NK-92 (cell line): ENCODE data around the gene KRTAP6-1.

Source experiments
- DNase-seq: peaks from one replicate; lab custom pipeline; 2025; ENCODE audit not compliant: unreplicated experiment; lab: John Stamatoyannopoulos, UW

Gene KRTAP6-1, protein sequence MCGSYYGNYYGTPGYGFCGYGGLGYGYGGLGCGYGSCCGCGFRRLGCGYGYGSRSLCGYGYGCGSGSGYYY

DNA sequence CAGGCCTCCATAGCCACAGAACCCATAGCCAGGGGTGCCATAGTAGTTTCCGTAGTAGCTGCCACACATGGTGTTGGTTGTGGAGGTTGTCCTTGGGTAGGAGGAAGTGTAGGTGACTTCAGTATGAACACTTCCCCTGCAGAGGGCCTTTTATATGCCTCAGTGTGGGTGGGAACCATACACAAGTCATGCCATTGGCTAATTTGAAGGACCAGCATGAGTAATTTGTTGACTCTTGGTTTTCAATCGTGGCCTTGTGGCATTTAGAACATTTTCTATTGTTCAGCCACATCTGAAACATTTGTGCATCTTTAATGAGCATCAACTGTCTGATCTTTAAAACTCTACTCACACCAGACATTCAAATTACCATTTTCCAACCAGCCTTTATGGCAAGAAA, at the start of gene KRTAP6-1:
Gene KRTAP6-1, minus strand, starts transcription at position 95 of the 400 bp plus-strand sequence. Its CDS starts 26 bp downstream, at position 69.
- DNase-seq = no peak

DNA sequence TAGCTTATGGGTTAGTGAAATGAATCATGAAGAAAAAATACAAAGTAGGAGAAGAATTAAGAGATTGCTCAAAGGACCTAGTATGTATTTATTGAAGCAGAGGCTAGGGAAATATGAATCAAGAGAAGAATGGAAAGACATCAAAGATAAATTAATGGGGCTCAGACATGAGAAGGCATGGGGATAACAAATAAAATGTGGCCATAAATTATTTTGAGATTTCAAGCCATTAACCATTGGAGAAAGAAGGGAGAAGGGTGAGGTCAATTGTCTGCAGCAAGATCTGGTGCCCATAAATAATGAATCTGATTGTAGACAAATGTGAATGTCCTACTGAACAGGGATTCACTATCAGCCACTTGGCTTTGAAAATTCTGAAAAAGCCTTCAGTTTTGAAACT, 39.2 kb upstream of the KRTAP6-1 start:
- DNase-seq = no peak

DNA sequence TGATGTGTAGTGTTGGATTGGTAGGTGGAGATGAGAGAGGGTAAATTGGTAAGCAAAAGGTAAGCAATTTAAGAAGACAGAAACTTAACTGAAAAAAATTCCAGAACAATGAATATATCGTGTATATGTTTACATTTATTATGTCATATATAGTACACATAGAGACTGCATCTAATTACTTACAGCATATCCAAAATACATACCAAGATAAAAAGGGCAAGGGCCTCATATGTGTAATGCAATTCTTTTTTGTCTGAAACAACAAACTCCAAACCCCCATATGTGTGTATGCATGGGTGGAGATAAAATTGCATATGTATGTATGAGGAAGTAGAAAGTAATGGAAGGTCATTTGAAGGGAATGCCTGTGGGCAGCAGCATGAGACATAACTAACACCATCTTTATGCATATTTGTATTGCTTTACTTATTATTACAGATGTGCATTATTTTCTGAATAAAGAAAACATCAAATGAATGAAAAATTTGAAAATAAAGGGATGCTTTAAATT, 33.2 kb upstream of the KRTAP6-1 start:
- no peak for DNase-seq

DNA sequence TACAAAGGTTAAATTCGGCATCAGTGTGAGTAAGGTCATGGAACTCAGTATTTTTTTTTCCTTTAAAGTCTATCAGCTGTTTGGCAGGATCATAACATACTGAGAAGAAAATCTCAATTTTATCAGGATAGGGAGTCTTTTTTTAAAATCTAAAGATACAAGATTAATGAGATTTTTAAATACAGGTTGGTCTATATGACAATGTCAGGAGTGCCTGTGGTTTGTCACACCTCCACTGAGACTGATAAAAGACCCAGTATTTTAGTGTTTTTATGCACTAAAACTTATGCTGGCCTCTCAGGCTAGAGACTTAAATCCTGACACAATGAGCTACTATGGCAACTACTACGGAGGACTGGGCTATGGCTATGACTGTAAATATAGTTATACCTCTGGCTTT, 28.8 kb upstream of the KRTAP6-1 start, which contains the start of gene KRTAP20-3:
Gene KRTAP20-3, plus strand, starts transcription at position 301 of the 400 bp plus-strand sequence.
- no peak for DNase-seq

DNA sequence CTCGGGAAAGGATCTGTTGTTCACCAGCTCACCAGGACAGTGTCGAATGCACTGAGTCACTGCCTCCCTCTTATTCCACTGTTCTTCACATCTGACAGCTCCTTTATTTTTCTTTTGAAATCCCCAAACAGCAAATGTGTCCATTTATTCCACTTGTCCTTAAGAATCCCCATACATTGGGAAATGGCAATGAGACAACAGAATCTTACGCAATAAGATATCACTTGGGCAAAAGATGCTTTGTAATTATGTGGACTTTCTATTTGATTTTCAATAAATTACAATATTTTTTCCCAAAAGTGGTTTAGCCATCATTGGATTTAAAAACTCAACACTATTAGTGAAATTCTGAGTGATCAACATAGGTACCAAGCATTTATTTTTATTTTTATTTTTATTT, 25.0 kb upstream of the KRTAP6-1 start:
- no peak for DNase-seq

DNA sequence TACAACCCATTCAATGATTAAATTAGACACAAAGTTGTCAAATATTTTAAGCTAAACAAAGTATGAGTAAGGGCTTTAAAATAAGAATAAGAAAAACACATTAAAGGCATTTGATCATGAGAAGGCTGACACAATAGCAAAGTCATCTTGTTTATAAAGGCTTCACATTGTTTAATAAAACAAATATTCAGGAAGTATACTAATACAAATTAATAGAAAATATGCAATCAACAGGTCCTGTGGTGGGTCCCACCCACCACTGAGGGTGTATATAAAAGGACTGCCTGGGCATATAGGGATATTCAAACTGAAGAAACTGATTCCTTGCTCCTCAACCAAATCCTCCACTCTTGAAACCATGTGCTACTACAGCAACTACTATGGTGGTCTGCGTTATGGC, 21.2 kb upstream of the KRTAP6-1 start, which contains the start of gene KRTAP20-2:
Gene KRTAP20-2, plus strand, starts transcription at position 301 of the 400 bp plus-strand sequence. Its CDS starts 58 bp downstream, at position 359.
- no peak for DNase-seq

DNA sequence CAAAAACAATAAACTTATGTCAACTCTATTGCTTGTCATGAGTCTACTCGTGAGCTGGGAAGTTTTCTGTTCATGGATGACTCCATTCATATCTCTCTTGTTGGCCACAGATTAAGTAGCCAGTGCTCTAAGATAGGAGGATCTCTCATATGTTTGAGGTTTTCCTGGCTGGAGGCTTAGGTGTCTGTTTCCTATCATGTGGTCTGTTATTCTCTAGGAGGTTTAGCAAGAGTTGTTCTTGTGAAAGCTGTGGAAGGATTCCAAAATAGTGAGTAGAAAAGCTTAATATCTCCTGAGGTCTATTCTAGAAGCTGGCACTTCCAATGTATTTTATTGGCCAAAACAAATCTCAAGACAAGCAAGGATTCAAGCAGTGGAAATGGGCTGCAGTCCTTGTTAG, 15.5 kb upstream of the KRTAP6-1 start:
- no peak for DNase-seq

DNA sequence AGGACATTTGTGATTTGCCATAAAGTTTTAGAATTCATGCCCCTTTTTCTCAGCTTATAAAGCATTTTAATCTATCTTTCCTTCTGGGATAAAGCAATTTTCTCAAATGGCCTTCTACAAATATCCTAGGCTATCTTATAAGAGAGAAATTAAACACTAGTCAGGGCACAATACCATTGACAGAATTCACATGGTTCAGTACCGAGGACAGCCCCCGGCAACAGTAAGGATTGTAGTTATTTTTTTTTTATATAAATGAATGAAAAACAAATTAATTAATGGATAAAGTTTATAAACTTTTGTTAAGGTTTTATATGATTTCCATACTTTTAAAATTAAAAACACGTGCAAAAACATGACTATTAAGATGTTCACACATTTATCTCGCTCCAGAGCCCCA, 14.4 kb upstream of the KRTAP6-1 start:
- DNase-seq = no peak

DNA sequence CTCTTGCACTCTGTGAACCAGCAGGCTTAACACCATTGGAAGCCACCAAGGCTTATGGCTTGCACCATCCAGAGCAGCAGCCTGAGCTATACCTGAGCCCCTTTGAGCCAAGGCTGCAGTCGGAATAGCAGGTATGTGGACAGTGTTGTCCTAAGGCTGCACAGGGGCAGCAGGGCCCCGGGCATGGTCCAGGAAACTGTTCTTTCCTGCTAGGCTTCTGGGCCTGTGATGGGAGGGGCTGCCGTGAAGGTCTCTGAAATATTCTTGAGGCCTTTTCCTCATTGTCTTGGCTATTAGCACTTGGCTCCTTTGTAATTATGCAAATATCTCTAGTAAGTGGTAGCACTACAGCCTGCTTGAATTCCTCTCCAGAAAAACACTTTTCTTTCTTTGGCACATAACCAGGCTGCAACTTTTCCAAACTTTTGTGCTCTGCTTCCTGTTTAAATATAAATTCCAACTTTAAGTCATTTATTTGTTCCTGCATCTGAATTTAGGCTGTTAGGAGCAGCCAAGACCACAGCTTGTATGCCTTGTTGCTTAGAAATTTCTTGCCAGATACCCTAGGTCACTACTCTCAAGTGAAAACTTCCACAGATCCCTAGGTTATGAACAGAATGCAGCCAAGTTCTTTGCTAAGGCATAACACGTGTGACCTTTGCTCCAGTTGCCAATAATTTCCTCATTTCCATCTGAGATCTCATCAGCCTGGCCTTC, 11.9 kb upstream of the KRTAP6-1 start:
- DNase-seq = no peak

DNA sequence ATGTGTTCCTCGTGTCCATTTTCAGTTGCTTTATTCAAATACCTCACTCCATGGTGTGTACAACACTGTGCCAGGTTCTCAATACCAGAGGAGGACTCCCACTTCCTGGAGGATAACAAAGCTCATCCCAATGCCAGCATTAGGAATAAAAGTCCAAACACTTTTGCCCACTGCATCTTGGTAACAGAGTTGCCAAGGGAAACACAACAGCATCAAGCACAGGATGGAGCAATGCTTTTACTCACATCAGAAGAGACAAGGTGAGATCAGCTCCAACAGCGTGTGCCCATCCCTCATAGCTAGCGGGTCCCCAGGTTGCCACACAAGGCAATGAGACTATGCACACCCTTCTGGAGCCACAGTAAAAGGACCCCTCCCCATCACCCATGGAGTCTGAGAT, 9.6 kb upstream of the KRTAP6-1 start:
- no peak for DNase-seq

DNA sequence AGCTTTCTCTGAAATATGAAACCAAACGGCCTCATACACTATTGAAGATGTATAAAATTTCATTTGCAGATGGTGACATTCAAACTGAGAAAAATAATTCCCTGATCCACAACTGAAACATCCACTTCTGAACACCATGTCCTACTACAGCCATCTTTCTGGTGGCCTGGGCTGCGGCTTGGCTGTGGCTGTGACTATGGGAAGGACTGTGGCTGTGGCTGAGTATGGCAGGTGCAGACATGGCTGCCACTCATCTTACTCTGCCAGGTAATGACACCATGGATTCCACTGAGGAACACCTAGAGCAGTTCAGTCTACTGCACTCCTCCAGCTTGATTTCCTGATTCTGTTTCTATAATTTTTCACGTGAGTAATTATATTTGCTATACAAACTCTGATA, 6.8 kb upstream of the KRTAP6-1 start, which contains the start of gene KRTAP20-4:
Gene KRTAP20-4, plus strand, starts transcription at position 106 of the 400 bp plus-strand sequence.
- DNase-seq = no peak

DNA sequence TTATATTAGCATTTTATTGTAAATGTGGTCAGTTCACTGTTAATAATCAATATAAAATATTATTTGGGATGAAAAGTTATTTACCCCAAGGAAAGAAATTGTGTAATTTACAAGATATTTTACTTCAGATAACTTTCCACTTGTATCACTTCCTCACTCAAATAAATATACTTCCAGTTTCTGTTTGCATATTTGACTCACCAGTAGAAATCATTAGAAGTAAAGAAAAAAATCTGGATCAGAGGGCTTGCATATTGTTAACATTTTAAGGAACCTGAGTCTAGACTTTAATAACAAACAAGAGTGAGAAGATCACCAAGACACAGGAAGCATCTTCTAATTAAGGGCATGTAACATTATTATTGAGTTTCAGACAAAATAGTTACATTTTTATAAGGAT, 6.3 kb upstream of the KRTAP6-1 start:
- no peak for DNase-seq

DNA sequence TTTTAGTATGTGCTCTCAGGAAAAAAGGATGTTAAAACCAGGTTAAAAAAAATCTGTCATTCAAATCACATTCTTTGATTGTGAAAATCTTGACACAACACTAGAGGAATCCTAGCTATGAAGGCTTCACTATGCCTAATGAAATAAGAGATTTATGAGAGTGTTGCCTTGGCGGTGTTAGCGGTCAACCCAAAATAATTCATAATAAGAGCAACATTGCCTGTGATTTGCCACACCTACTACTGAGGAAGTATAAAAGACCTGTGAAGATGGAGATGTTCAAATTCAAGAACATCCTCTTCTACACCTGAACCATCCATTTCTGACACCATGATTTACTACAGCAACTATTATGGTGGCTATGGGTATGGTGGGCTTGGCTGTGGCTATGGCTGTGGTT, 2.4 kb upstream of the KRTAP6-1 start, which contains the start of gene KRTAP20-1:
Gene KRTAP20-1, plus strand, starts transcription at position 301 of the 400 bp plus-strand sequence. Its CDS starts 30 bp downstream, at position 331.
- no peak for DNase-seq

DNA sequence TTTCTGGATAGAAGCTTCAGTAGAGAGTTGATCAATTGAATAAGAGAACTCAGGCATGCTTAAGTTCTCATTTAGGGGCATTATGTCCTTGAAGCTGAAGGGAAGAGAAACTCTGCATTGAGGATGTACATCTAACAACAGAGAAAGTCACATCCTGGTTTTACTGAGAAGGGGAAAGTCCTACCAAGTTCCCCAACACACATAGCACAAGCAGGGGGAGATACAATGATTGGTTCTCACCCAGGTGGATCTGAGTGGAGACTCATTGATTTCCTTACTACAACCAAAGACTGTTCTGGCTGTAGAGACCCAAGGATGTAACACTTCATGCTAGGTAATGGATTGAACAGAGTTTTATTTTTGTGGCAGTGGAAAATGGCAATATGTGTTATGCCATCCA, 1.5 kb upstream of the KRTAP6-1 start:
- DNase-seq = no peak

DNA sequence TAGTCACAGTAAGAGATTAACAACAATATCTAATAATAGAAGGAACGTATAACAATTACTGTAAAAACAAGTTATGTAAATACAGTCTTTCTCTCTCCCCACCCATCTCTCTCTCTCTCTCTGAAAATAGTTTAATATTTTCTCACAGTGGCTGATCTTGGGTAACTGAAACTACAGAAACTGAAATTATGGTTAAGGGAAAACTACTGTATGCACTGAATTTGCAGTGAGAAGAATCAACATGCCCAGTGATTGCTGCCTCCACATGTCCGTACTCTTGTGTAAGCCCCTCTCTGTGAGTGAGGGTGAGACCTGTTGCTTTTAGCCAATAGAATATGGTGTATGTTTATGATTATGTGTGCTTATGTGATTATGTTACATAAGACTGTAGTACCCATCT, 1.6 kb downstream of the KRTAP6-1 start:
- no peak for DNase-seq

DNA sequence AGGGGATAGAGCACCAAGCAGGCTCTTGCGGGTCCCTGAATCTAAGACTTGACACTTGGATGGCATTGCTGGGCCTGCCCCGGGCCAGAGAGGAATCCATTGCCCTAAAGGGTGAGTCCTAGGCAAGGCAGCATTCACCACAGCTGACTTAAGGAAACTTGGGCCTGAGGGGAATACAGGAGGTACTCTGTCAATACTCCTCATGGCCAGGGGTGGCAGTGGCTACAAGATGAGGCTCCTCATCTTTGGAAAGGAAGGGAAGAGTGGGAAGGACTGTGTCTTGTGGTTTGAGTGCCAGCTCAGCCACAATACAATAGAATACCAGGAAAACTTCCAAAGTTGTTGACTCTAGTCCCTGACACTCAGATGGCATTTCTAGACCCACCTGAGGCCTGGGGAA, 7.8 kb downstream of the KRTAP6-1 start:
- no peak for DNase-seq

DNA sequence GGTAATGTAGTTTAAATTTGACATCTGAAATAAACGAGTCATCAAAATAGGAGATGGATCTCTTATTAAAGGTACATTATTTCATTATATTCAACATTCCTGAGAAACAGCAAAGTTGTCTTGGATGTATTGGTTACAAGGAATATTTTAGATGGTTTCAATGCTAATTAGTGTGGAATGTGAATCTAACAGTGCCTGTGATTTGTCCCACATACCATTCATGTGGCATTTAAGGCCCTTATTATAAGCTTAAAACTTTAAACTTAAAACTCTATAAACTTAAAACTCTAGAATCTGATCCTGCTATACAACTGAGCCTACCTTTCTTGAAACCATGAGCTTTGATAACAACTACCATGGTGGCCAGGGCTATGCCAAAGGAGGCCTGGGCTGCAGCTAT, 12.9 kb downstream of the KRTAP6-1 start, which contains the start of gene KRTAP22-1:
Gene KRTAP22-1, plus strand, starts transcription at position 301 of the 400 bp plus-strand sequence.
- DNase-seq = no peak

DNA sequence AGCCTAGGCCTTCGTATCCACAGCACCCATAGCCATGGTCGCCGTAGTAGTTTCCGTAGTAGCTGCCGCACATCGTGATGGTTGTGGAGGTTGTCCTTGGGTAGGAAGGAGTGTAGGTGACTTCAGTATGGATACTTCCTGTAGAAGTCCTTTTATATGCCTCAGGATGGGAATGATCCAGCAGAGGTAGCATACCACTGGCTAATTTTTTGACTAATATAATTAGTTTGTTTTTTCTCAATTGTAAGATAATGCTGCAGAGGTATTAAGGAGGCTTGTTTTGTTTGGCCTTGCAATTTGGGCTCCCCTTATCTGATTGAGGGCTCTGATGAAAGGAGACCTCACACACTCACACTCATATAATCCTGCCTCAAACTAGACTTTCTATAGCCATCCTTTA, 14.9 kb downstream of the KRTAP6-1 start, which contains the start of gene KRTAP6-2:
Gene KRTAP6-2, minus strand, starts transcription at position 101 of the 400 bp plus-strand sequence. Its CDS starts 28 bp downstream, at position 73.
- DNase-seq = no peak

DNA sequence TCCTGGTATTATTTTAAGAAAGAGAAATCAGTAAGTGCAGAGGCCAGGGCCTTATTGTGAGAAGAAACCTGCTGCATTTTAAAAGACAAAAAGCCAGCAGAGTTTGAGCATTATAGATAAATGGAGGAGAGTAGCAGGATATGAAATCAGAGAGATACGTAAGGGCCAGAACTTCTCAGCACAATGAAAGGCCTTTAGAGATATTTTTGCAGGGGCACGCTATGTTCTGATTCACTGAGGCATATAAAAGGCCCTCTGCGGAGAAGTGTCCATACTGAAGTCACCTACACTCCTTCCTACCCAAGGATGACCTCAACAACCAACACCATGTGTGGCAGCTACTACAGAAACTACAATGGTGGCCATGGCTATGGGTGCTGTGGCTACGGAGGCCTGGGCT, 21.6 kb downstream of the KRTAP6-1 start, which contains the start of gene KRTAP6-3:
Gene KRTAP6-3, plus strand, starts transcription at position 301 of the 400 bp plus-strand sequence. Its CDS starts 6 bp downstream, at position 307.
- DNase-seq = no peak

DNA sequence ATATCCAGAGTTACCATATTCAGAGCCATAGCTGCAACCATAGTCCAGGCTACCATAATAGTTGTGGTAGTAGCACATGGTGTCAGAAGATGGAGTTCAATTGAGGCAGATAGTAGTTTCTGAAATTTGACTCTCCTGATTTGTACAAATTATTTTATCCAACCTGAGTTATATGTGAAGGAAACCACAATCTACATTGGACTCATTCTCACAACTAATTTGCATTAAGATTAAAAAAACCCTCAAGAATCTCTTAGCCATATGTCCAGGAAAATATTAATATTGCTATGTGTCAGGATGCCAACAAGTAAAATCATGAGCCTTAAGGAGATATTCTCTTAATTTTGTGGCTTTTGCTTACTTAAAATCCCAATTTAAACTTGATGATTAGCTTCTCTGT, 23.4 kb downstream of the KRTAP6-1 start, which contains the start of gene KRTAP22-2:
Gene KRTAP22-2, minus strand, starts transcription at position 101 of the 400 bp plus-strand sequence.
- DNase-seq = no peak

DNA sequence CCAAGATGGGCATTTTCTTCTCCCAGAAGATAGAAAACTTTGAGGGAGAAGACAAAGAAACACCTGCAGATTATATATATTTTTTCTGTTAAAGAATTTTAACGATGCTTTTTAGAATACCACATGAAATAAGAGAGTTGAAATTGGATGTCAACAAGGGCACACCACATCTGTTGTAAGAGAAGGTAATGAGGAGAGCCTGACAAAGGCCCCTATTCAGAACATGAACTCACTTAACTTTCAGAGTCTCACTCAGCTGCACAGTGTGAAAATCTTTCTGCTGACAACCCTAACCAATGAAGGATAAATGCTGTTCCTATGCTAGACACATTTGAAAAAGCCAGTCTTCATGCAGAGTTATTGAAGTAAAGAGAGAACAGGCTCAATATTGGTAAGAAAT, 30.9 kb downstream of the KRTAP6-1 start:
- no peak for DNase-seq

DNA sequence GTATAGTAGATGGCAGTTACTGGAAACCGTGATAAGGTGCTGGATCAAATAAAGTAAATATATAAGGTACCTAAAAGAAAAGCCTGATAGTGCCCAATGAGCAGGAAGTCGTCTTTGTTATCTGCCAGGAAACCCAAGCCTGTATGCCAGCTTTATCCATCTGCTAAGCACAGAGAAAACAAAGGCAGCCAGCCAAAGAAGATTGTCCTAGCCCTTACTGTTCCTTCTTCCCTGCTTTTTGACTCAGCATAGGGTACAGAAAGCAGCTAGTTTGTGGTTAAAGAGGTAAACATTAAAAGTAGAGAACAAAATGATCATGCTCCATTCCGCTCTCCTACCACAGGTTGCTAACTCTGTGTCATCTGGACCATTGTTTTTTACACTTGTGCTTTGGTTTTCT, 33.6 kb downstream of the KRTAP6-1 start:
- DNase-seq = no peak
